Calu3 (cell line): ENCODE measurements around the gene TCF4. TPM values are rescaled to one million over a fixed set of nuclear protein-coding genes. Genes with fewer than 3 reads are reported as not detected.

ENCODE experiments used
- BruUV-seq: library from RNA; stranded (reverse); fragments of 400-500 nt; replicated peaks from 2 replicates; lab custom pipeline; 2021; lab: Mats Ljungman, UMichigan
- CTCF ChIA-PET: fragments of 300-600 bp; sonication (Branson Sonifier 250); formaldehyde crosslinking; loops from one replicate; lab custom pipeline; 2022; ENCODE audit warnings: antibody characterized with exemption; lab: Charles Lee
- DNase-seq: peaks from one replicate; pipeline ENCODE4 v3.0.0; 2022
- H3K27ac Mint-ChIP-seq: one replicate; pipeline ENCODE4 v1.8.0; 2022; ENCODE audit warnings: mixed read lengths; ENCODE audit not compliant: unreplicated experiment
- H3K27me3 Mint-ChIP-seq: one replicate; pipeline ENCODE4 v1.8.0; 2022; ENCODE audit warnings: mixed read lengths; ENCODE audit not compliant: unreplicated experiment
- H3K36me3 Mint-ChIP-seq: one replicate; pipeline ENCODE4 v1.8.0; 2022; ENCODE audit warnings: mild to moderate bottlenecking, moderate library complexity, mixed read lengths; ENCODE audit not compliant: insufficient read depth, unreplicated experiment
- H3K4me1 Mint-ChIP-seq: one replicate; pipeline ENCODE4 v1.8.0; 2022; ENCODE audit warnings: mild to moderate bottlenecking, low read depth, mixed read lengths; ENCODE audit not compliant: unreplicated experiment
- H3K4me3 Mint-ChIP-seq: one replicate; pipeline ENCODE4 v1.8.0; 2022; ENCODE audit warnings: mild to moderate bottlenecking, low read depth, moderate library complexity, mixed read lengths; ENCODE audit not compliant: unreplicated experiment
- H3K9me3 Mint-ChIP-seq: one replicate; pipeline ENCODE4 v1.8.0; 2022; ENCODE audit warnings: low read depth, mixed read lengths; ENCODE audit not compliant: unreplicated experiment
- CTCF ChIP-seq: fragments of 200-600 bp; IDR thresholded peaks from one replicate; pipeline ENCODE4 v1.8.0; 2022; ENCODE audit warnings: antibody characterized with exemption; ENCODE audit not compliant: unreplicated experiment
- intact Hi-C: fragments of 100-400 bp; cut with micrococcal nuclease; formaldehyde crosslinking; loops from one replicate; pipeline ENCODE4 v1.10.0; 2022; ENCODE audit not compliant: unreplicated experiment
- total RNA-seq: library from RNA; stranded (reverse); gene quantifications from 2 replicates; pipeline ENCODE4 v1.2.3, GENCODE V29; 2022

The TCF4 gene
- total RNA-seq, 1 experiment from 2014 or later: 0.21 TPM

DNA sequence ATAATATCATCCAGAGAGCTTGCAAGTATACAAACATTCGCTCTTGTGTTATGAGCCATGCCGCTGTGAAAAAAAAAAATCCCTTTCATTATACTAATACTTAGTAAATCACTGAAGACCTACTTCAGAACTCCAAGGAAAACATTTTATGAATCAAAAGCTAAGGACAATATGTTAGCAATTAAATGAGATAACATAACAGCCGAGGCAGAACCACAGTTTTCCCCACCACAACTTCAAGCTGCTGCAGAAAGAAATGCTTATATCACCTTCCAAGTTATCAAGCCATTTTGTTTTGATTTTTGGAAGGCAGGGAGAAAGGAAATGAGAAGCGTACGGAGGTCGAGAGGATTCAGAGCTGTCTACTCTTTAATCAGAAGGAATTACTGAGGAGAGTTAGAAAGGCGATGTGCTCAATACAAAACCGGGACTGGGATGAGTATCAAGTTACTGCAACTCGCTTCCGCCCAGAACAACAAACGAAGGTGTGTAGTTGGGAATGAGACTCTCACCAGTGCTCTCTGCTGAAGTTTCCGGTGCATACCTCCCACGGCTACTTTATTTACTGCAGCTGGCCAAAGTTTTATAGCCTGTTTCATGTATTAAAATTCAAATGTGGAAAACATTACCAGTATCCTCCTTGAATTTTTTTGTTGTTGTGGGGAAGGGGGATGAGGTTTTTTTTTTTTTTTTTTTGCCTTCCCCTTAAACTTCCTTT lies 336.6 kb downstream of the TCF4 start:
- Mint-ChIP-seq H3K36me3 (no peaks in the 10 kb centered on the region), H3K27me3 (no peaks in the 10 kb centered on the region), H3K4me1 (peaks cover 34% of the 10 kb centered on the region), H3K27ac (peak overlapping the region; percentile 39), H3K9me3 (no peaks in the 10 kb centered on the region), H3K4me3 (peak overlapping the region; percentile 56)
- intact Hi-C loops: no loop called here
- no peak for TF ChIP-seq CTCF
- no TSS peak for BruUV-seq
- CTCF ChIA-PET: interaction anchor here (0.6 to 1.4 kb wide), 5 partner anchors 13 to 980 kb away, joined by 3 to 8 read pairs (median 4); no protein-coding TSS in a partner anchor
- DNase-seq: peak; percentile 32

DNA sequence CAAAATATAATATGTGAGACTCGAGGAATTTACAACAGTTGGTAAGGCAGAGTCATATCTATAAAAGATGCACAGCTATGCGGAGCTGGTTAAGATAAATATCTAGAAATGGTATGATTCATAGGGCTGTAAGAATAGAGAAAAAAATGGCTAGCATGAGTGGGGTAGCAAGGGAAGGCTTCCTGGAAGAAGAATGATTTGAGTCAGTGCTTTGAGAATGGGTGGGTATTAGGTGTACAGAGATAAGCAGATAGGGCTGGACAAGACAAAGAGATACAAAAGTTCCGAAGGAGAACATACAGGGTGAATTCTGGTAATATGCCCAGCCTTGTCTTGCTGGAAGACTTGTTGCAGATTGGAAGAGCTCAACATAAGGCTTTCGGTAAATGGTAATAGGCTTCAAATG lies 337.2 kb downstream of the TCF4 start:
- H3K27ac Mint-ChIP-seq: no peak overlapping the region

DNA sequence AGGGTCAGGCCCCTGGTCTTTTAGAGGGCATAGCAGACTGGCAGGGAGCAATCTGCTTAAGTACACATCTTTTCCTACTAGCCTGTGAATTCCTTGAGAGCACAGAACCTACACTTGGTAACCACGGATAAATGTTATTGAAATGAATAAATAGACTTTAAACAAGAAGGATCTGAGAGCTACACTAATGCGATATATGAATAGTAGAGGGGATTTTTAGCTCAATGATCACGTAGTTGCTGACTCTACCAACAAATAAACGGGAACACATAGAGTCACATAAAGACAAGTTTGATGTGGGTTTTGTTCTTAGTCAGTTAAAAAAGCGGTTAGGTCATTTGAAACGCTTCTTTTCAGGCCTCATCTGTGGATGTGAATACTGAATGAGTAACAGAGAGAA lies 338.4 kb downstream of the TCF4 start:
- Mint-ChIP-seq H3K4me1 (peaks cover 25% of the 10 kb centered on the region), H3K27ac (no peak overlapping the region), H3K4me3 (no peak overlapping the region), H3K36me3 (no peaks in the 10 kb centered on the region), H3K27me3 (no peaks in the 10 kb centered on the region), H3K9me3 (no peaks in the 10 kb centered on the region)
- intact Hi-C loops: no loop called here
- no peak for TF ChIP-seq CTCF
- BruUV-seq: no TSS peak
- DNase-seq: no peak
- CTCF ChIA-PET: no interaction called here

More for the DNA sequence above, 337.2 kb downstream of the TCF4 start:
- Mint-ChIP-seq H3K9me3 (no peaks in the 10 kb centered on the region), H3K4me3 (peak overlapping the region; percentile 56), H3K36me3 (no peaks in the 10 kb centered on the region), H3K4me1 (peaks cover 27% of the 10 kb centered on the region), H3K27me3 (no peaks in the 10 kb centered on the region)
- CTCF ChIA-PET: interaction anchor here (0.6 to 1.4 kb wide), 2 partner anchors 16 to 727 kb away, joined by 3 to 7 read pairs; no protein-coding TSS in a partner anchor
- DNase-seq: no peak
- no TSS peak for BruUV-seq
- intact Hi-C loops: no loop called here
- no peak for TF ChIP-seq CTCF

DNA sequence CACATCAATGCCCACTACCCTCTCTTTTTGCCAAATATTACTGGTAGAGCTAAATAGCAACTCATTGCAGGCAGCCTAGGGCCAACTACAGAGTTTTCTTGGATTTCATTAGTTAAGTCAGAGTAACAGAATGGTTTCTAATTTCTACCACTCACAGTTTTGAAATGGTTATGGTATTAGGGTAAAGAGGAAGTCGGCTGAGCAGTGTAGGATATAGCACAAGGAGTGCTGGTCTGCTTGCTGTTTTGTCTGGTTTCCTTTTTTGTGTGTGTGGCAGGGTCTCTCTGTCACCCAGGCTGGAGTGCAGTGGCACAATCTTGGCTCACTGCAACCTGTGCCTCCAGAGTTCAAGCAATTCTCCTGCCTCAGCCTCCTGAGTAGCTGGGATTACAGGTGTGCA lies 339.5 kb downstream of the TCF4 start:
- Mint-ChIP-seq H3K4me3 (no peak overlapping the region), H3K27me3 (no peaks in the 10 kb centered on the region), H3K27ac (no peak overlapping the region), H3K9me3 (no peaks in the 10 kb centered on the region), H3K4me1 (peaks cover 25% of the 10 kb centered on the region), H3K36me3 (no peaks in the 10 kb centered on the region)
- DNase-seq: no peak
- TF ChIP-seq CTCF: no peak
- BruUV-seq: no TSS peak
- intact Hi-C loops: no loop called here
- CTCF ChIA-PET: no interaction called here
